Kidney capillary endothelial cell (primary cell): Measurements from ENCODE around the gene CAMTA1.

Experiments
- DNase-seq: peaks from one replicate; pipeline ENCODE4 v3.0.0-alpha.2; 2018; ENCODE audit warnings: low spot score

The CAMTA1 gene

DNA sequence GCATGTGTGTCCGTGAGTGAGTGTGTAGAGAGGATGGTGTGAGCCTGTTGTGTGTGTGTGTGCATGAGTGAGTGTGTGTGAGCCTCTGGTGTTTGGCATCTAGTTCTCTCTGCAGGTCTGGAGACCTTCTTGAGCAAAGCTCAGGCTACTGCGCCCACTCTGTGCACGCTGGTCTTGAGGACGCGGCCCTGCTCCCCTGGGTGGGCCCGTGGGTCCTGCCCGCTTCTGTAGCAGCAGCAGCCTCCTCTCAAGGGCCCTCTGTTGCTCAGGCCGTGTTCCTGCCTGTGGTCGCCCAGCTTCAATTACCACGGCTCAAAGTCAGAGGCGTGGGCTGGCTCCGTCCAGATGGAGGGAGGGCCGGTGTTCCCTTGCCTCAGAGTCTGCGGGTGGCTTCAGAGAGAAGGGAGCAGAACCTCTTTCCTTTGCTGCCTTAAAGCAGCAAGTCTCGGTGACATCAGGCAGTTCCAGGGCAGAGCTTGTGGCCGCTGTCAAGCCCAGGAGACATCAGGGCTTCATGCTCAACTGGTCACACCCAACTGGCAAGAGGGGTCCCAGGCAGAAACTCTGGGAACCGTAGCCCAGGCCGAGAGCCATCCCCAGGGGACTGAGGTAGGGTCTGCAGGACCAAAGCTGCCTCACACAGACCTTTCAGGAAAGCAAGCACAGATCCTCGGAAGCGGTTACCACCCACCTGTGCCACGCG, 715.3 kb downstream of the CAMTA1 start:
- no peak for DNase-seq

DNA sequence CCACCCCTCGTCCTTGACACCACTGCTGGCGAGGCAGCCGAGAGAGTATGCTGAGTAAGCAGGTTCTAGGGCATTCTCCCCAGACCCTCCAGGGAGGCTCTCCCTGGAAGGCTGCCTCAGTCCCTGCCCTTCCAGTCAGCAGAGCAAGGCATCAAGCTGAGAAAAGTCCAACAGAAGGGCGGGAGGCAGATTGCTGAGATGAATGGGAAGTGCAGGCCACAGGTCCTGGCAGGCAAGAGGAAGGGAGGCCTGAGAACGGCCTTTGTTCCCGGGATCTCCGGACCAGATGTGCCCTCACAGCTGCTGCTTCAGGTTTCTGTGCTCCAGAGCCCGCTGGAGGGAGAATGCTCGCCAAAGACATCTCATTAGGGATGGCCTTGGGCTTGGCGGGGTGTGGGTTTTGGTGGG, 715.8 kb downstream of the CAMTA1 start:
- DNase-seq: no peak

DNA sequence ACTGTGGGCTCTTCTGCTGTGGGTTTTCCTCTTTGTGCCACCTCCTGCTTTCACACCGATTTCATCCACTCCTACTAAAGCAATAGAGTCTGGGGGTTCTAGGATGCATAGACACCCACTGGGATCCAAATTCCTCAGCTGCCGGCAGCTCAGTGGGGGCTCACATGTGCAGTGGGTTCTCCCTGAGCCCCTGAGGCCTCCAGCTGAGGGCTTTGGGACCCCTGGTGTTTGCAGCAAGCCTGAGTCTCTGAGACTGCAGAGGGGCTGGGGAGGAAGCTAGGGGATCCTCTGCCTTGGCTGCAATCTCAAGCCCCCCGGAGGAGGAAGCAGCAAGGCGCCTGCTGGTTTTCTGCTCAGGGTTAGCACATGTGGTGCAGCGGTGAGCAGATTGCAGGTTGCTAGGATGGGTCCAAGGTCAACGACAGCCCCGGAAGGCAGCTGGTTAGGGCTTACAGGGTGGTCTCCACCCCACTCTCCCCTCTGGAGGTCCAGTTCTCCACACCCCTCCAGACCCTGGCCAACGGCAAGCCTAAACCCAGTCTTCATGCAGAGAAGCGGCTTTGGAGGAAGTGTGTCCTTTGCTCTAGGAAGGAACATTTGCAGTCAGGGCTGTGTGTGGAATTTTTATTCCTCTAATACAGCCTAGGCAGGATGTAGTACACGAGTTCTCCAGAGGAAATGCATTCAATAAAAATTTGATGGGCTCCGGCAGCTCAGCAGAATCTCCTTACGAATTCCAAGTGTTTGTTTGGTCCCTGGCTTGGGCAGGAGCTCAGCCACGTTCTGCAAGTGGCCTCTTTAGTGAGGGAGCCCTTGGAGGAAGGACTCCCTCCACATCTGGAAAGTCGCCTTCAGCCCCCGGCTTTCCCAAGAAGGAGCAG, 716.7 kb downstream of the CAMTA1 start:
- no peak for DNase-seq

DNA sequence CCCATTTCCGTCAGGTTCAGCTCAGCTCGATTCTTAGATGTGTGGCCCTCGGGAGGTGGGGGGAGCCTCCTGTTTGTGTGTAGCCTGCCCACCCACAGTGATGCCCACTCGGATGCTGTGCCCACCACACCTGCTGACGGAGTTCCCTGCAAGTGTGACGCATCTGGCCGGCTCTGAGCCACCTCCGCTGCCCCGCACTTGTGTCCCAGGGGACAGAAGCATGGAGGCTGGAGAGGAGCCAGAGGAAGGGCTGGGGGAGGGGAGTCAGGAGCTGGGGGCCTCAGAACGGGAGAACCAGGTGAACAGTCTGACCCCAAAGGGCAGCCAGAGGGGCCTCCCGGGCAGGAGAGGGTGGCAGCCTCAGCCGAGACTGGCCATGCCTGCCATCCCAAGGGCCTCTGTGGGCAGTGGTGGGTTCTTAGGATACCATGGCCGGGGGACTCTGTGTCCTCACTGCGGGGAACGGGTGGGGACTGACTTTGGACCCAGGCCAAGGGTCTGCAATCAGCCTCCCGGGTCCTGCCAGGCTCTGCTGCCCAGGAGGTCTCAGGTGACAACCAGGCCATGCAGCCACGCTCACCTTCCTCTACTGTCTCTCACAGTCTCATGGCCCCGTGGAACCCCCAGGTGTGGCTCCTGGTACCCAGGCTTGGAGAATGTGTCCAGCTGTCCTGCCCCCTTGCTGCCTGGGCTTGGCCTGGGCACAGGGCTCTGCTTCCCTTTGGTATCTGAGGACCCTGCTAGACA, 718.6 kb downstream of the CAMTA1 start:
- DNase-seq: no peak

DNA sequence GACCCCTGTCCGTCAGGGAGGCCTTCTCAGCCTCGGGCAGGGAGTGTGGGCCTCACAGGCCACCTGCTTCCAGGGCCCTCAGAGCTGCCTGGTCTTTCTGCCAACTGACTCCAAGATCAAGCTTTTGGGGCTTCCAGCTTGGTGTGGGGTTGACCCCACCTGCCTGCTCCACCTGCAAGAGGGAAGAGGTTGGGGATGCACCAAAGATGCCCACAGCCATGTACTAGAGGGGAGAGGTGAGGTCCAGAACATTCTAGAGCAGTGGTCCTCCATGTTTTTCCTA, 719.1 kb downstream of the CAMTA1 start:
- DNase-seq: no peak

DNA sequence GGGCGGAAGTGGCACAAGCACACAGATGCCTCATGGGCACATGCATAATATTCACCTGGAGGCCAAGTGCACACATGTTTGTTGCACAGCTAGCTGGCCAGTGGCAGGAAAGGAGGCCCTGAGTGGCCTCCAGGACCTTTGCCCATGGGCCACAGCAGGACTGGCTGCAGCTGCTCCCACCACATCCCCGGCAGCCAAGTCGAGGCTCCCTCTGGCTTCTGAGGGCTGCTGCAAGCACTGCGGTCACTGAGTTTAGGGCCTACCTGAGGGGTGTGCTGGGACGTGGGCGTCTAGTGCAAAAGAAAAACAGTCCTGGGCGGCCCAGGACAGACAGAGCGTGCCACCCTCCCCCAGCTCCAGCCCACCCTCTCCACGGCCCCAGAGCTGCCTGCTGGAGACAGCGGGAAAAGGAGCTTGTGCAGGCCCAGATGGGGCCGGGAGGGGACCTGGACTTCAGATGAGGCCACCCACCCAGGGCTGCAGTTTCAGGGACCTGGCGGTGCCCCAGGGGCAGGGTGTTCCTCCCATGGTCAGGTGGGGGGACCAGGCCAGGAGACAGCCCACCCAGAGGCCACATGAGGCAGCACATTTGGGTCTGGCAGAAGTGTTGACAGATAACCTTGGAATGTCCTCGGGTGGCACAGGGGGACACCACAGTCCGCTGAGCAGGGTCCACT, 720.0 kb downstream of the CAMTA1 start:
- DNase-seq: no peak

DNA sequence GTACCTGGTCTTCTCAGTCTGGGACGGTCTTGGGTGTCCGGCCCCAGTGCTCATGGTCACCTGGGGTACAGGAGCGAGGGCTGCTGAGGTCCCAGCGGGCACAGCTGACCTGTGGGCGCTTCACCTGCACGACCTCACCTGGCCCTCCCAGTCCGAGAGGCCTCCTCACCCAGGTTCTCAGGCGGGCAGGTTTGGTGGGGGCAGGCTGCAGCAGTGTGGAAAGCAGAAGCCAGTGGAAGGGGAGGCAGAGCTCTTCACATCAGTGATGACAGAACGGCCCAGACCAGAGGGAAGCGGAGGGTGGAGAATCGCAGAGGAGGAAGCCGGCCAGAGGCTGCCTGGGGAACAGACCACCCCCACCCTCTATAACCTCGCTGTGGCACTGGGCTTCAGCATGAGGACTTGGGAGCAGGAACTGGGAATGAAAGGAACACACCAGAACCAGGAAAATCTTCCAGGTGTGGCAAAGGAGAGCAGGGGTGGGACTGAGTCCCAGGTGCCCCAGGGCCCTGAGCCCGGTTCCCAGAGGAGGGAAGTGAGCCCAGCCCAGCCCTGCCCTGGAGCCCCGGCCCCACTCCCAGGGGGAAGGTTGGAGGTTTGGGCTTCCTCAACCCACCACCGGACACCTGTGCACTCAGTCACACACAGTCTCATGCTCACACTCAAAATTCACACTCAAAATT, 720.7 kb downstream of the CAMTA1 start:
- no peak for DNase-seq

DNA sequence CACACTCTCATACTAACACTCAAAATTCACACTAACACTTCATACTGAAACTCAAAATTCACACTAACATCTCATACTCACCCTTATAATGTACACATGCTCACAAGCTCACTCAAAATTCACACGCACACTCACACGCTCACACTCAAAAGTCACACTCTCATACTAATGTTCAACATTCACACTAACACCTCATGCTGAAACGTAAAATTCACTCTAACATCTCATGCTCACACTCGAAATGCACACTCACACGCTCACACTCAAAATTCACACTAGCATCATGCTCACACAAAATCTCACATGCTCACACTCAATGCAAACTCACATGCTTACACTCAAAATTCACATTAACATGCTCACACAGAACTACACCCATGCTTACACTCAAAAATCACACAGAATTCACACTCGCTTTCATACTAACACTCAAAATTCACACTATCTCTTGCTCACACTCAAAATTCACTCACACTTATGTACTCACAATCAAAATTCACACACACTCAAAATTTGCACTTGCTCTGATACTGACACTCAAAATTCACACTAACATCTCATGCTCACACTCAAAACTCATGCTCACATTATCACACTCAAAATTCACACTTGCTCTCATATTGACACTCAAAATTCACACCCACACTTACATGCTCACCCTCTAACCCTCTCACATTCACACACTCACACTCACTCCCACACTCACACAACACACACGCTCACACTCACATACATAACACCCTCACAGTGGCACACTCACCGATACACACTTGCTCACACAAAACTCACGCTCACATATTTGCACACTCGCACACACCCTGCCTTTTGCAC, 721.4 kb downstream of the CAMTA1 start:
- no peak for DNase-seq

DNA sequence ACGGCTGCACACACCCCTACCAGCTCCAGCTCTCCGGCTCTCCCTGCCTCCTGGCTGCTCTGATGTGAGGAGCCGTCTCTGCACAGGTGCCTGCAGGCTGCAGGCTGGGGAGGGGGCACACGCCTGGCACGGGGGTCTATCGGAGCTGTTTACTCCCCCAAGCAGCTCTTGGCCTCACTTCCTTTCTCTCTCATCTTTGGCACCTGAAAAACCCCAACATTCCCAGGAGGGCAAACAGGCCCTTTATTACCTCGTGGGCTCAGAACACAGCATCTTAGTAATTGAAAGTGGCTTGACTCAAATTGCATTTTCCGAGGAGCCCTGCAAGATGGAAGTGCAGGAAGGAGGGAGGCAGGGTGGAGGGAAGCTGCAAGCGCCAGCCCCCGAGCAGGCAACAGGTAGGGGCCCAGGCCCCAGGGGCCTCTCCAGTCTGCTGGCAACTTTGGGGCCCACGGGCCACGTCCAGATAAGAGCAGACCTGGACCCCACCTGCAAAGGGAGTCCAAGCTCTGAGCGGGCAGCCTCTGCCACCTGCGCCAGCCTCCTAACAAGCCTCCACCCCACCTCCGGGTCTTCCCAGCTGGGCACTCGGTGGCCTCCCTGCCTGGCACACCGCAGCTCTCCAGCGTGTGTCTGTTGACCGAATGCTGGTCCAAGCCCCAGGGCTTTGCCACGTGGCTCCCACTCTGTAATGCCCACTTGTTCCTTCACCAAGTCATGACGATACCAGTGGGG, 722.2 kb downstream of the CAMTA1 start:
- no peak for DNase-seq

DNA sequence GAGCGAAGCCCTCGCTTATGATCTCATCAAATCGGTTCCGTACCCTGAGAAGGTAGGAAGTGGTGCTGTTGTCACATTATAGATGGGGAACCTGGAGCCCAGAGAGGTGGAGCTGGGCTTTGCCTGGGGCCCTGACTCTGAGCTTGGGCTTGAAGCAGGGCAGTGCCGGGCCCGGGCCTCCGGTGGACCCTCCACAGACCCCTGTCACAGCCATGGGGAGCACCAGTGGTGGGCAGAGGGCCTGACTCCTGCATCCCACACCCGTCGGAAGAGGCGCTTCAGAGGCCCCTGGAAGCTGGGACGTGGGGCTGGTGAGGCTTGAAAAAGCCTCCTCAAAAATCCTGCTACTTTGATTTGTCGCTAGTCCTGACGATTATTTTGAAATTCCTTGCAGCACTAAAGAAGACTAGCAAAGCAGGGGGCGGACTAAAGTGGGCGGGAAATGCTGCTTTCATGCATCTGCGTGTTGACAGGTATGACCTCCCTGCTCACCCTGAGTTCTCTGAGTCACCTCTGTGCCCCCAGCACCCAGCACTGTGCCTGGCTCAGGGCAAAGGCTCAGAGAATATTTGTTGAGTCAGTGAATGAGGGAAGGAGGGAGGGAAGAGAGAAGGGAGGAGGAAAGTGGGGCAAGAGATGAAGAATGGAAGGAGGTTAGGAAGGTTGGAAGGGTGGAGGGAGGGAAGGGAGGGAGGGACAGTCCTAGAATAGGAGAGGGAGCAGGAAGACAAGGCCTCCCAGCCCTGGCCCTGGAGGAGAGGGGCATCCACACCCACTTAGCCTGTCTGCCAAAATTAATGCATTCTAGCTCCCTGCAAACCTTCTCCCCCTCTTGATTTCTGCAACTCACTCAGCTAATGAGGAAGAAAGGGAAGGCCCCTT, 723.0 kb downstream of the CAMTA1 start:
- no peak for DNase-seq

DNA sequence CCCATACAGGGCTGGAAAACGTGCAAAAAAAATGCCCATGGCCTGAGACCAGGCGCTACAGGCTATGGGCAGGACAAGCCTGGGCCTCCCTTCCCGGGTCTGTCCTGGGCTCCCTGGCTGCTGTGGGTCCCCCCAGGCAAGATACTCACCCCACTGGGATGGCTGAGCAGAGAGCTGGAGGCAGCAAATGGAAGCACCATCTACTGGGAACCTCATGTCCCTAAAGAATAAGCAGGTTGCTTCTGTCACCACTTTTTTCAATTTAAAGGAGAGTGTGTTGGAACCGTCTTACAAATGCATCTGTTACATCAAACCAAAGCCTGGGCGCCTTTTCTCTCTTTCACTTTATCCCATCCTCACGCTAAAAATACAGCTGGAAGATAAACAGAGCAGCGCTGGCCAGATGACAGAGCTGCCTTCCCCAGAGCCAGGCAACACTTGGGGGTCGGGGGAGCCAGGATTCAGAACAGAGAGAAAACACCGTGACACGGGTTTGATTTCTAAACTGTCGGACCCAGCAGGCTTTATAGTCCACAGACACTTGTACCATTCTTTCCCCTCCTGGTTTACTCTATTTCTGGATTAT, 723.8 kb downstream of the CAMTA1 start:
- no peak for DNase-seq

DNA sequence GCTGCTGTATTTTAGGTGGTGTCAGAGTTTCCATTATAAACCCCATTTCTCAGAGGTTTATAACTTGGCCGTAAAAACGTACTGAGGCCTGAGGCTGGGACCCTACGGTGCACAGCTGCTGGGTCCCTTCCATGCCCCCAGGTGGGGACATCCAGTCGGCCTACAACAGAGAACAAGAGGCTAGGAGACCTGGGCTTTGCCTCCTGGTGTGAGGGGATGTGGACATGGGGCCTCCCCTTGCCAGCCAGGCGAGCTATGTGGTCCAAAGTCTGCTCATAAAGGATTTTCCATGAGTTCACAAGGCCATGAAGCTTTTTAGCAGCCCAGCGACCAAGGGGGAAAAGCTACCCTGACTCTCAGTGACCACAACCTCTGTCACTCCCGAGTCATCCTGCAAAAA, 724.3 kb downstream of the CAMTA1 start:
- DNase-seq: no peak

DNA sequence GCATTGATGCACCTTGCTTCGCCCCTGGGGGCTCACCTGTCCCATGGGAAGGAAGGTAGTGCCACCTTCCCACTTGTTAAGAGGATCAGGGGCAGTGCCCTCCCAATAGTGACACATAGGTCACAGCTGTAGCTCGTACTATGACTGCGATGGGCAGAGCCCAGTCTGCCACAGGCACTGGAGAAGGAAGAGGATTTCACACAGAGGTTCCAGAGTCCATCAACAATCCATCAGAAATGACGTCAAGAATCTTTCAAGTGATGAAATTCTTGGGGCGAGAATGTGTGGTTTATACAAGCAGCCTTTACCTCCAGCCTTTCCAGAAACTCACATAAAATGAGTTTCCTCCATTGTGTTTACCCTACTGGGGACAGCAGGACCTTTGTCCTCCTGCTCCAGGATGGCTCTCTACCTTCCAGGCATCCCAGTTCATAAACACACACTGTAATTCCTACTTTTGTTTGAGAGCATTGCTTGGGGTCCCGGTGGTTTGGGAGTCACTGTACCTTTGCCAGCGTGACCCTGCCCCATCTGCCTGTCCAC, 725.2 kb downstream of the CAMTA1 start:
- no peak for DNase-seq

DNA sequence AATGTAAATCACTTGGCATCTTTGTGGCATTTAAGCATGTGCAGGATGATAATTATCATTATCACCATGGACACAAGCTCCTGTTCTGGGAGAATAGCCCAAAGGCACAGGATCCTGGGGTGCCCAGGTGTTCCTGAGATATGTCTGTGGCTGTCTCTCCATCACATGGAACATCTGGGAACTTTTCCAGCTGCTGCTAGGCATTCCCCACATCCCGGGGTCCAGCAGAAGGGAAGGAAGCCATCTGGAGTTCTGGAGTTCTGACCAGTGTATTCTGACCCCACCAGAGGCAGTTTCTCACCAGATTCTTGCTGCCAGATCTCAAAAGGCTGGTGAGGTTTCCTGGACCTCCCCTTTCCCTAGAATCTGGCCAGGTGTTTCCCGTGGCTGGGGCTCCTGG, 726.1 kb downstream of the CAMTA1 start:
- DNase-seq: no peak

DNA sequence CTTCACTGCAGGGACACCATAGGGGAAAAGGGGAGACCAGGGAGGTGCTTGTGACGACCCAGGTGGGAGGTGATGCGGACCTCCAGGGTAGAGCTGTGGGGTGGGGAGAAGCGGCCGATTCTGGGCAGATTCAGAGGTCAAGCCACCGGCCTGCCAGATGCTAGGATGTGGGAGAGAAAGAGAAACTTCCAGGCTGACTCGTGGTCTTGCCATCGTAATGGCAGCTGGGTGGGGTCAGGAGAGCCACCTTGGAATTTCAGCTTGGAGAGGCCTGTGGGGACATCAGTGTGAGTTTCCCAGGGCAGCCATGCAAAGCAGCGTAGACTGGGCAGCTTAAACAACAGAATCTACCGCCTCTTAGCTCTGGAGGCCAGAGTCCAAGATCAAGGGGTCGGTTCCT, 727.8 kb downstream of the CAMTA1 start:
- DNase-seq: no peak

DNA sequence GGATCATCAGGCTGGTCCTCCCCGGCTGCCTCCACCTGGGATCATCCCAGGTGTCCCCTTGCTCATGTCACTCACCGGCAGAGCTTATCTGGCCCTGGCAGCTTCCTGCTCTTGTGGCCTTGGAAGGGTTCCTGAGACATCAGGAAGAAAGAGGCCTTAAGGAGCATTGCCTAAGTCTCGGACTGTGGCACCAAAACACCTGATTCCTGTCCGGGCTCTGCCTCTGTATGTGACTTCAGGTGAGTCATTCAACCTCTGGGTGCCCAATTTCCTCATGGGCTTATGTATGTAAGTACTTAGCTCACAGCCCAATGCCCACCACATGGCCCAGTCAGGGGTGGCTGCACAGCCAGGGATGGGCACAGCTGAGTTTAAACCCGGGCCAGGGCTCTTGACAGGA, 729.9 kb downstream of the CAMTA1 start:
- no peak for DNase-seq

DNA sequence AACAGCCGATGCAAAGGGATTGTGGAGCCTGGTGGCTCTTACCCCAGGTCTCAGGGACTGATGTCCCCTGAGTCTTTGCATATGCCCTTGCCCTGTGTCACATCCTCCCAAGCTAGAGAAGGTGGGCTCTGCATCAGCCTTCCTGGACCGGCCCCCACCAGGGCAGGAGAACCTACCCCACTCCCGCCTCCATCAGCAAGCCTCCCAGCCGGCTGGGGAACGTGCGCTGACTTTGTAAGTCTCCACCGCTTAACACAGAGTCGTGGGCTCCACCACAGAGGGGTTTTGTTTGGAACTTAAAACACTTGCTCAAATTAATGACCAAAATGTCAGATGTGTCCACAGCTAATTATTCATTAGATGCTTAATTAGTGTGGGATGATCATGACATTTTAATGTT, 730.6 kb downstream of the CAMTA1 start:
- no peak for DNase-seq

DNA sequence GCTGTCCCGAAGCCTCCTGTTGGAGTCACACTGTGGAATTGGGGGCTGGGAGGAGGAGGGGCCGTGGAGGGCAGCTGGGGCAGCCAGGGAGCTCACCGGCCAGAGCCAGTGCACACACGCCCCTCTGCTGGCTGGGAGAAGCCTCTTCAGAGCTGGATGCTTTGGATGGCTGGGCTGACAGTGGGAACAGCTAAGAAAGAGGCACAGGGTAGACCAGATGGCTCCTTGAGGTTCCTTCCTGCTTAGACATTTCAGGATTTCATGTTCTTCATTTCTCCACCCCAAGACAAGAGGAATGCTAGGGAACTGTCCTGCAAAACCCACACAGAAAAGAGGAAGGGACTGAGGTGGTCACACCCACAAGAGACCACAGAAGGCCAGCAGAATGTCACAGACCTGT, 731.1 kb downstream of the CAMTA1 start:
- no peak for DNase-seq

DNA sequence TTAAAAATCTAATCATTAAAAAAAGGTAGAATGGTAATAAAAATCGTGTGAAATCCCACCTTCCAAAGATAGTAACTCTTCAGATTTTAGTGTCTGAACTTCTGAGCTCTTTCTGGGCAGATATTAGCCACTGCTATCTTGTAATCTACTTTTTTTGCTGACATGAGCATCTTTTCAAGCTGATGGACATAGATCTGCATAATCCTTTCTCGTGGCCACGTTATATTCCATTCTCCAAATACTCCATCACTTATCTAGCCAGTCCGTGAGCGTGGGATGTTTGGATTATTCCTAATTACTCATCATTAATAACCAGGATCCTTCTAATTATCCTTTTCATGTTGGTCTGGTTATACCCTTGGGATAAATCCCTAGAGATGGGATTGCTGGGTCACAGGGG, 731.7 kb downstream of the CAMTA1 start:
- no peak for DNase-seq
